Ishikawa (cell line): ENCODE data around the gene CNGA1.

ENCODE experiments used
- CEBPB ChIP-seq: IDR thresholded peaks from 2 replicates; pipeline ENCODE4 v1.6.1; 2012
- CREB1 ChIP-seq: IDR thresholded peaks from 2 replicates; pipeline ENCODE4 v1.6.1; 2012; ENCODE audit warnings: low read depth
- EGR1 ChIP-seq: IDR thresholded peaks from 2 replicates; pipeline ENCODE4 v1.6.1; 2012
- EP300 ChIP-seq: IDR thresholded peaks from 2 replicates; pipeline ENCODE4 v1.6.1; 2012; ENCODE audit warnings: borderline replicate concordance
- FOXM1 ChIP-seq: IDR thresholded peaks from 2 replicates; pipeline ENCODE4 v1.6.1; 2012; ENCODE audit warnings: low read depth, borderline replicate concordance
- MAX ChIP-seq: IDR thresholded peaks from 2 replicates; pipeline ENCODE4 v1.6.1; 2012
- NFIC ChIP-seq: IDR thresholded peaks from 2 replicates; pipeline ENCODE4 v1.6.1; 2012
- RAD21 ChIP-seq: IDR thresholded peaks from 2 replicates; pipeline ENCODE4 v1.6.1; 2012; ENCODE audit warnings: low read depth
- TAF1 ChIP-seq: IDR thresholded peaks from 2 replicates; pipeline ENCODE4 v1.6.1; 2012; ENCODE audit warnings: low read depth, mild to moderate bottlenecking
- TCF12 ChIP-seq: IDR thresholded peaks from 2 replicates; pipeline ENCODE4 v1.6.1; 2012; ENCODE audit warnings: low read depth
- TEAD4 ChIP-seq: IDR thresholded peaks from 2 replicates; pipeline ENCODE4 v1.6.1; 2012
- USF1 ChIP-seq: IDR thresholded peaks from 2 replicates; pipeline ENCODE4 v1.6.1; 2012
- YY1 ChIP-seq: IDR thresholded peaks from 2 replicates; pipeline ENCODE4 v1.6.1; 2012; ENCODE audit warnings: low read depth
- ZBTB7A ChIP-seq: IDR thresholded peaks from 2 replicates; pipeline ENCODE4 v1.6.1; 2012; ENCODE audit warnings: low read depth
- TF ChIP-seq, protein P1 (sequence below): IDR thresholded peaks from 2 replicates; pipeline ENCODE4 v1.6.1; 2012; ENCODE audit warnings: low read depth, mild to moderate bottlenecking

CNGA1 gene

GRCh38 chr4:48027653-48028052, 11.2 kb upstream of the CNGA1 start:
- TF ChIP-seq TEAD4 = no peak
- no peak for TF ChIP-seq TCF12
- TF ChIP-seq RAD21 = no peak
- TF ChIP-seq USF1 = no peak
- TF ChIP-seq CEBPB = no peak
- TF ChIP-seq FOXM1 = no peak
- TF ChIP-seq TAF1 = no peak
- no peak for TF ChIP-seq ZBTB7A

DNA sequence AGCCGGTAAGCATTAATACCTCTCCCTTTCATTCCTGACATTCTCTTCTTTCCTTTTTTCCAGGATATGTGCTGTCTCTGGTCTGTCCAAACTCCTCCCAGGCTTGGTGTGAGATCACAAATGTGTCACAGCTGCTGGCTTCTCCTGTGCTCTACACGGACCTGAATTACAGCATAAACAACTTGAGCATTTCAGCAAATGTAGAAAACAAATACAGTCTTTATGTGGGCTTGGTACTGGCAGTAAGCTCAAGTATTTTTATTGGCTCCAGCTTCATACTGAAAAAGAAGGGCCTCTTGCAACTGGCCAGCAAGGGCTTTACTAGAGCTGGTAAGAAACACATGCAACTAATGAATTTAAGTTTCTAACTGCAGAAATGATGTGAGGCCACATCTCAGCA, 8.5 kb upstream of the CNGA1 start:
- TF ChIP-seq CREB1 (no peak), TCF12 (no peak), CEBPB (no peak), TAF1 (no peak), EGR1 (no peak), TEAD4 (no peak), ZBTB7A (no peak), MAX (no peak), NFIC (no peak), EP300 (no peak), RAD21 (no peak), YY1 (no peak), USF1 (no peak), FOXM1 (no peak)
- TF ChIP-seq, protein P1, sequence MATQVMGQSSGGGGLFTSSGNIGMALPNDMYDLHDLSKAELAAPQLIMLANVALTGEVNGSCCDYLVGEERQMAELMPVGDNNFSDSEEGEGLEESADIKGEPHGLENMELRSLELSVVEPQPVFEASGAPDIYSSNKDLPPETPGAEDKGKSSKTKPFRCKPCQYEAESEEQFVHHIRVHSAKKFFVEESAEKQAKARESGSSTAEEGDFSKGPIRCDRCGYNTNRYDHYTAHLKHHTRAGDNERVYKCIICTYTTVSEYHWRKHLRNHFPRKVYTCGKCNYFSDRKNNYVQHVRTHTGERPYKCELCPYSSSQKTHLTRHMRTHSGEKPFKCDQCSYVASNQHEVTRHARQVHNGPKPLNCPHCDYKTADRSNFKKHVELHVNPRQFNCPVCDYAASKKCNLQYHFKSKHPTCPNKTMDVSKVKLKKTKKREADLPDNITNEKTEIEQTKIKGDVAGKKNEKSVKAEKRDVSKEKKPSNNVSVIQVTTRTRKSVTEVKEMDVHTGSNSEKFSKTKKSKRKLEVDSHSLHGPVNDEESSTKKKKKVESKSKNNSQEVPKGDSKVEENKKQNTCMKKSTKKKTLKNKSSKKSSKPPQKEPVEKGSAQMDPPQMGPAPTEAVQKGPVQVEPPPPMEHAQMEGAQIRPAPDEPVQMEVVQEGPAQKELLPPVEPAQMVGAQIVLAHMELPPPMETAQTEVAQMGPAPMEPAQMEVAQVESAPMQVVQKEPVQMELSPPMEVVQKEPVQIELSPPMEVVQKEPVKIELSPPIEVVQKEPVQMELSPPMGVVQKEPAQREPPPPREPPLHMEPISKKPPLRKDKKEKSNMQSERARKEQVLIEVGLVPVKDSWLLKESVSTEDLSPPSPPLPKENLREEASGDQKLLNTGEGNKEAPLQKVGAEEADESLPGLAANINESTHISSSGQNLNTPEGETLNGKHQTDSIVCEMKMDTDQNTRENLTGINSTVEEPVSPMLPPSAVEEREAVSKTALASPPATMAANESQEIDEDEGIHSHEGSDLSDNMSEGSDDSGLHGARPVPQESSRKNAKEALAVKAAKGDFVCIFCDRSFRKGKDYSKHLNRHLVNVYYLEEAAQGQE = no peak

DNA sequence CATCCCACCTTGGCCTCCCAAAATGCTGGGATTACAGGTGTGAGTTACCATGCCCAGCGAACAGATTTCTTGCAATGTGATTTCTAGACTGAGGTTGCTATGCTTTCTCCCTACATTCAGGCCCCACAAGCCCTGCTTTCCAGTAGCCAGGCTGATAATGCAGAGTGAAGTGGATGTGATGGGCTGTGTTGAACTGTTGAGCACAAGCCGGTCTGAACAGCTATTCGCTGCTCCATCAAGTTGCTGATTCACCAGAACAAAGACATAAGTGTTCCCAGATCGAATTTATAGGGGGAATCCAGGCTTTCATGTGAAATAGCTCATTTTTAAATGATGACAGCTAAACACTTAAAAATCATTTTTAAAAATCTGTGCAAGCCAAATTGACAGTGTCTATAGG, 8.0 kb upstream of the CNGA1 start:
- TF ChIP-seq TCF12 (no peak), FOXM1 (no peak), ZBTB7A (no peak), MAX (no peak), CREB1 (no peak), USF1 (no peak), CEBPB (no peak), NFIC (no peak), EGR1 (no peak), RAD21 (no peak), YY1 (no peak), TEAD4 (no peak), EP300 (no peak), TAF1 (no peak)
- TF ChIP-seq, protein P1 = no peak

GRCh38 chr4:48022192-48022799, 5.8 kb upstream of the CNGA1 start:
- TF ChIP-seq MAX = no peak
- no peak for TF ChIP-seq CEBPB
- no peak for TF ChIP-seq YY1
- no peak for TF ChIP-seq TEAD4
- no peak for TF ChIP-seq EGR1
- TF ChIP-seq CREB1 = no peak
- no peak for TF ChIP-seq ZBTB7A

DNA sequence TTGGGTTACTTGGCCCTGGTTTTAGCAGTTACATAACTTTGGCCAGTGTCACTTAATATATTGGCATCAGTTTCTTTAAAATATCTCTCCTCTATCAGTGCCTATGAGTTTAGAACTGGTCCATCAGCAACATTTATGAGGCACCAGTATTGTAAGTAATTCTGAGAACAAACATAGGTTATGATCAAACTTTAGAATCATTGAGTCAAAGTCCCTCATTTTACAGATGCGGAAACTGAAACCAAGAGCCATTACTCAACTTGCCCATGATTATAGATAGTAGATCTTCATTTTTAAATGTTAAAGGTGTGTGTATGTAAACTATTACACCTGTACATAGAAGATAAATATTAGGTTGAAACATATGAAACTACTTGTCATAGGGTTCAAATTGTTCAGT, 4.6 kb upstream of the CNGA1 start:
- TF ChIP-seq CREB1 (no peak), FOXM1 (no peak), TCF12 (no peak), ZBTB7A (no peak), CEBPB (no peak), MAX (no peak), USF1 (no peak), RAD21 (no peak), EP300 (no peak), TEAD4 (no peak), TAF1 (no peak), EGR1 (no peak)
- TF ChIP-seq, protein P1 = no peak
